Measurements from ENCODE around the gene GSK3A.

The GSK3A gene

DNA sequence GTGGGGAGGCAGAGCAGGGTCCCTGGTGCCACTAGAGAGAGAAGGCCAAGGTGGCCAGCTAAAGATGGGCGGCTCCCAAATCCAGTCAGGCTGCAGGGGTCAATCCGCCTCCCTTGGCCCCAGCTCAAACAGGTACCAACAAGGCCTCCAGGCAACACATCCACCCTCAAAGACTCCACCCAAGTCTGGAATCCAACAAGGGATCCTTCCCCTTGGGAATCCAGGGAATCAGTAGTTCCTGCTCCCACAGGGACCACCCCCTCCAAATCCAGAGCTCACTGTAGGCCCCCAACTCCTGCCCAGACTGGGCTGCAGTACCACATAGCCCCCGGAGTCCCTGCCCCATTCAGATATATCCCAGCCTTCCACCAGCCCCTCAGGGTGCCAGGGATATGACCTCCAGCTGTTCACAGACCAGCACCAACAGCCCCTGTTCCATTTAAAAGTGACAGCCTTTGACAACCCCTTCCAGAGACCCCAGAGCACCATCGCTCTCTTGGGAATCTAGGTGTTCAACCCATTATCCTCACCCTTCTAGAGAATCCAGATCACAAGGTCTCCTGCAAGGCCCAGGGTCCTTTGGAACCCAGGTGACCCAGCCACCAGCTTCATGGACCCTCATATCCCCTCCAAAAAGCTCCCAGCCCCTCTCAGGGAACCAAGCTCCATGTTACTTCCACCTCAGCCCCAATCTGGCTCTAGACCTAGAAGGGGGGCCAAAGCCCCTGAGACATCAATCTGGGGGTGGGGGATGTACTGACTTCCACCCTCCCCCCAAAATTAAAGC, 9.4 kb upstream of the GSK3A start:
- no peak for DNase-seq (ENCODE audit: low read depth)
- H3K4me3 ChIP-seq (ENCODE audit: control insufficient read depth, low read depth, low read length) = peak overlapping the region; percentile 100
- no peak for TF ChIP-seq CTCF (IDR thresholded peaks at IDR 0.05; ENCODE audit: control insufficient read depth, insufficient read depth, low read depth, low read length, missing control alignments)

DNA sequence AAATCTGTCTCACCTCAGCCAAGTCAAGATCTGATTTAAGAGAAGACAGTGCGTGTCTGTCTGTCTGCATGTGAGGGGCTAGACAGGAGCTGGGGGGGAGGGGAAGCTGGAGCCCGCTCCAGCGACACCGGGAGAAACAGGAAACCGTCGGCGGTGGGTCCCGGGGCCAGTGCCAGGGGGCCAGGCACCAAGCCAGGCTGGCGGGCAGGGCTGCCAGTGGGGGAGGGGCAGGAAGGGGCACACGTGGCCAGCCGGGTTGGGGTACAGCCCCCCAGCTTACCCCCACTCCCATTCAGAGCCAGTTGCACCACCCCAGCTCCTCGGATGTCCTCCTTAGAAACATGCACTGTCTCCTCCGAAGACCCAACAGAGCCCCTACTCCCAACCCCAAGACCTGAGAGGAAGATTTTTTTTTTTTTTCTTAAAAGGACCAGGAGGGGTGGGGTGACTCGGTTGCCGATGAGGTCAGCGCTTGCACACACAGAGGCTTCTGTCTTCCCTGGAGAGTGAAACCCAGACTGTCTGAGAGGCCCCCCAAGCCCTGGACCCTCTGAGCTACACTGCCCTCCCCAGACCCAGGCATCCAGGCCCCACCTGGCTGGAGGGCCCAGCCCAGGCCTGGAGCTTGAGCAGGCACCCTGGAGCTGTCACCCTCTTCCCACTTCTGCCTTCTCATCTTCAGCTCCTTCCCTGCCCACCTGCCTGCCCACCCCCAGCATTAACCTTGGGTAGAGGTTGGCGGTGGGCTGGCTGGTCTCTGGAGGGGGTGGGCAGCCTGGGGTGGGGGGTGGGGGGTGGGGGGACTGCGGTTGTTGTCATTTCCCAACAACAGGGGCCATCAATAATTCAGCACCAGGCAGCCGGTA, 8.5 kb upstream of the GSK3A start:
- no peak for DNase-seq (ENCODE audit: low read depth)
- no peak for TF ChIP-seq CTCF (IDR thresholded peaks at IDR 0.05; ENCODE audit: control insufficient read depth, insufficient read depth, low read depth, low read length, missing control alignments)
- peak overlapping the region; percentile 14 for H3K4me3 ChIP-seq (ENCODE audit: control insufficient read depth, low read depth, low read length)

DNA sequence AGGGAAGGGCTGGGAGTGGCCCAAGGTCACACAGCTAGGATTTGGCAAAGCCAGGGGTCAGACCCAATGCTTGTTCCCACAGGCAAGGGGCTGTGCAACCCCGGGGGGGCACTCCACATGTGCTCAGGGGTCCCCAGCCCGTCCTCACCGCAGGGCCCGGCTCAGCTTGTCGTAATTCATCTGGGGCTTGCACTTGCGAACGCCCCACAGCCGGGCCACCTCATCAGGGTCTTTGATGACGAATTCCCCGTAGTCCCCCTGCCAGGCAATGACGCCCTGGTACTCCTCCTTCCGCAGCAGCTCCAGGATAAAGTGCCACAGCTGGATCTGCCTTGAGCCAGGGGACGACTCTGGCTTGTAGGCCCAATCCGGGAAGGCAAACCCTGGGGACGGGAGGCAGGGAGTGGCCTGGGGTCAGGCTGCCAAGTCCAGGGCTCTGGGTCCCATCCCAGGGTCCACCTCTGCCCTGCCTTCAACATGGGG, 7.8 kb upstream of the GSK3A start:
- no peak for DNase-seq (ENCODE audit: low read depth)
- TF ChIP-seq CTCF (IDR thresholded peaks at IDR 0.05; ENCODE audit: control insufficient read depth, insufficient read depth, low read depth, low read length, missing control alignments) = no peak

GRCh38 chr19:42249769-42250168, 7.4 kb upstream of the GSK3A start:
- TF ChIP-seq CTCF (IDR thresholded peaks at IDR 0.05; ENCODE audit: control insufficient read depth, insufficient read depth, low read depth, low read length, missing control alignments) = no peak
- H3K4me3 ChIP-seq (ENCODE audit: control insufficient read depth, low read depth, low read length) = no peak overlapping the region
- DNase-seq (ENCODE audit: low read depth) = no peak

More for the DNA sequence above, 7.8 kb upstream of the GSK3A start:
- no peak overlapping the region; the same call in 1 of the 2 replicates for H3K4me3 ChIP-seq (ENCODE audit: control insufficient read depth, low read depth, low read length)

GRCh38 chr19:42249149-42249750, 6.8 kb upstream of the GSK3A start:
- no peak for TF ChIP-seq CTCF (IDR thresholded peaks at IDR 0.05; ENCODE audit: control insufficient read depth, insufficient read depth, low read depth, low read length, missing control alignments)
- no peak overlapping the region for H3K4me3 ChIP-seq (ENCODE audit: control insufficient read depth, low read depth, low read length)
- DNase-seq (ENCODE audit: low read depth) = no peak
